ENCODE measurements around the gene PTPRQ.
A peak's percentile ranks its signal among the peaks of the same experiment; 100 is the strongest.

Gene PTPRQ

DNA sequence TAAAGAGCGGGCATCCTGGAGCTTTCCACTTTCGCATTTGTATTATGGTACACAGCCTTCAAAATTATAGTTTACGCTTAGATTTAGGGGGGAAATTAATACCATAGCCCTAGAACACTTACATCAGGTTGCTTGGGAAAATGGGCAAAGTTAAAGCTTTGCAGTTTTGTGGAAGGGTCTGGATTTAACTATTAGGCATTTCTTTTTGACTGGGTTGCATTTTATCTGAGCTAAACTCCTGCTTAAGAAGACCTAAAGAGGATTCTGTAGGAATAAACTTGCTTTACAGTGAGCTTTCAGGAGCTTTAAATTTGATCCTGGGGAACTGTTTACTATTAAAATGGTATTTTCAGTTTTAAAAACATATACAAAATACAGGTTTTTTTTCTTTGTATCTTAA, 42.8 kb upstream of the PTPRQ start:
- peak; percentile 25; the same call in 1 of the 3 replicates for ATAC-seq
- TF ChIP-seq PPARA (CRISPR knock-in tag; IDR thresholded peaks at IDR 0.05; ENCODE audit: borderline replicate concordance) (no peak), ZNF8 (CRISPR knock-in tag; IDR thresholded peaks at IDR 0.05) (no peak), ZNF70 (CRISPR knock-in tag; IDR thresholded peaks at IDR 0.05) (no peak), GLIS3 (CRISPR knock-in tag; IDR thresholded peaks at IDR 0.05) (no peak), TCF4 (CRISPR knock-in tag; IDR thresholded peaks at IDR 0.05; ENCODE audit: borderline replicate concordance) (no peak), OSR1 (CRISPR knock-in tag; IDR thresholded peaks at IDR 0.05) (no peak), ZFP30 (CRISPR knock-in tag; IDR thresholded peaks at IDR 0.05) (no peak), CREB5 (CRISPR knock-in tag; IDR thresholded peaks at IDR 0.05; ENCODE audit: low read depth) (no peak), TOX (CRISPR knock-in tag; IDR thresholded peaks at IDR 0.05; ENCODE audit: borderline replicate concordance) (no peak), ZC3H10 (CRISPR knock-in tag; IDR thresholded peaks at IDR 0.05) (no peak), ZFP3 (CRISPR knock-in tag; IDR thresholded peaks at IDR 0.05) (no peak), RARB (CRISPR knock-in tag; IDR thresholded peaks at IDR 0.05) (no peak)
- TF ChIP-seq, protein P1, sequence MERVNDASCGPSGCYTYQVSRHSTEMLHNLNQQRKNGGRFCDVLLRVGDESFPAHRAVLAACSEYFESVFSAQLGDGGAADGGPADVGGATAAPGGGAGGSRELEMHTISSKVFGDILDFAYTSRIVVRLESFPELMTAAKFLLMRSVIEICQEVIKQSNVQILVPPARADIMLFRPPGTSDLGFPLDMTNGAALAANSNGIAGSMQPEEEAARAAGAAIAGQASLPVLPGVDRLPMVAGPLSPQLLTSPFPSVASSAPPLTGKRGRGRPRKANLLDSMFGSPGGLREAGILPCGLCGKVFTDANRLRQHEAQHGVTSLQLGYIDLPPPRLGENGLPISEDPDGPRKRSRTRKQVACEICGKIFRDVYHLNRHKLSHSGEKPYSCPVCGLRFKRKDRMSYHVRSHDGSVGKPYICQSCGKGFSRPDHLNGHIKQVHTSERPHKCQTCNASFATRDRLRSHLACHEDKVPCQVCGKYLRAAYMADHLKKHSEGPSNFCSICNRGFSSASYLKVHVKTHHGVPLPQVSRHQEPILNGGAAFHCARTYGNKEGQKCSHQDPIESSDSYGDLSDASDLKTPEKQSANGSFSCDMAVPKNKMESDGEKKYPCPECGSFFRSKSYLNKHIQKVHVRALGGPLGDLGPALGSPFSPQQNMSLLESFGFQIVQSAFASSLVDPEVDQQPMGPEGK (CRISPR knock-in tag; IDR thresholded peaks at IDR 0.05; ENCODE audit: borderline replicate concordance) = no peak

- no peak for ATAC-seq
- TF ChIP-seq, protein P2, sequence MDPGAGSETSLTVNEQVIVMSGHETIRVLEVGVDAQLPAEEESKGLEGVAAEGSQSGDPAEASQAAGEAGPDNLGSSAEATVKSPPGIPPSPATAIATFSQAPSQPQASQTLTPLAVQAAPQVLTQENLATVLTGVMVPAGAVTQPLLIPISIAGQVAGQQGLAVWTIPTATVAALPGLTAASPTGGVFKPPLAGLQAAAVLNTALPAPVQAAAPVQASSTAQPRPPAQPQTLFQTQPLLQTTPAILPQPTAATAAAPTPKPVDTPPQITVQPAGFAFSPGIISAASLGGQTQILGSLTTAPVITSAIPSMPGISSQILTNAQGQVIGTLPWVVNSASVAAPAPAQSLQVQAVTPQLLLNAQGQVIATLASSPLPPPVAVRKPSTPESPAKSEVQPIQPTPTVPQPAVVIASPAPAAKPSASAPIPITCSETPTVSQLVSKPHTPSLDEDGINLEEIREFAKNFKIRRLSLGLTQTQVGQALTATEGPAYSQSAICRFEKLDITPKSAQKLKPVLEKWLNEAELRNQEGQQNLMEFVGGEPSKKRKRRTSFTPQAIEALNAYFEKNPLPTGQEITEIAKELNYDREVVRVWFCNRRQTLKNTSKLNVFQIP (CRISPR knock-in tag; IDR thresholded peaks at IDR 0.05; ENCODE audit: borderline replicate concordance, low read depth) = no peak
Observed at GRCh38 chr12:80404629-80405028, 39.4 kb upstream of the PTPRQ start.

DNA sequence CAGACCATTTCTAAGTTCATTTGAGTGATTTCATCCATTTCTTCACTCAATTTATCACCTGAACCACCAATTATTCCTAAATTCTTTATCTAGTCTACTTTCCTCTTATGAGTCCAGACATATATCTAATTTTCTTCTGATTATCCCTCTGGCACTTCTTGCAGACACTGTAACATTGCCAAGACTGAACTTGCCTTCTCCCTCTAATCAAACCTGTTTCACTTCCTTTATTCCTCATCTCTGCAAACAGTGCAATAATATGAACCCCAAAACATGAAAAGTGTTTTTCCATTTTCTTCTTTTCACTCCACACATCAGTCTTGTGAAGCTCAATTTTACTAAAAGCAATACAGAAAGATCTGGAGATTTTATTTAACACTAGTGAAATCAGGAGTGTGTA, 37.8 kb upstream of the PTPRQ start:
- no peak for ATAC-seq
- TF ChIP-seq RARB (CRISPR knock-in tag; IDR thresholded peaks at IDR 0.05) = no peak
- TF ChIP-seq ARNTL (CRISPR knock-in tag; IDR thresholded peaks at IDR 0.05; ENCODE audit: borderline replicate concordance, low read depth) = no peak
- no peak for TF ChIP-seq PPARA (CRISPR knock-in tag; IDR thresholded peaks at IDR 0.05; ENCODE audit: borderline replicate concordance)
- TF ChIP-seq TOX (CRISPR knock-in tag; IDR thresholded peaks at IDR 0.05; ENCODE audit: borderline replicate concordance) = no peak
- TF ChIP-seq SNAI2 (CRISPR knock-in tag; IDR thresholded peaks at IDR 0.05) = no peak
- TF ChIP-seq, protein P1 (CRISPR knock-in tag; IDR thresholded peaks at IDR 0.05; ENCODE audit: borderline replicate concordance) = no peak
- TF ChIP-seq CSDC2 (CRISPR knock-in tag; IDR thresholded peaks at IDR 0.05) = no peak
- TF ChIP-seq ZFP30 (CRISPR knock-in tag; IDR thresholded peaks at IDR 0.05) = no peak
- TF ChIP-seq BACH2 (CRISPR knock-in tag; IDR thresholded peaks at IDR 0.05; ENCODE audit: borderline replicate concordance) = no peak
- no peak for TF ChIP-seq ZNF565 (CRISPR knock-in tag; conservative IDR thresholded peaks at IDR 0.05; ENCODE audit: low read depth)
- no peak for TF ChIP-seq ZFP3 (CRISPR knock-in tag; IDR thresholded peaks at IDR 0.05)
- TF ChIP-seq ZNF8 (CRISPR knock-in tag; IDR thresholded peaks at IDR 0.05) = no peak
- no peak for TF ChIP-seq GLIS3 (CRISPR knock-in tag; IDR thresholded peaks at IDR 0.05)

- ATAC-seq = no peak
- TF ChIP-seq ZNF565 (CRISPR knock-in tag; conservative IDR thresholded peaks at IDR 0.05; ENCODE audit: low read depth) (no peak), TOX (CRISPR knock-in tag; IDR thresholded peaks at IDR 0.05; ENCODE audit: borderline replicate concordance) (no peak), PPARA (CRISPR knock-in tag; IDR thresholded peaks at IDR 0.05; ENCODE audit: borderline replicate concordance) (no peak), ZFP30 (CRISPR knock-in tag; IDR thresholded peaks at IDR 0.05) (no peak), ESRRG (CRISPR knock-in tag; IDR thresholded peaks at IDR 0.05) (no peak), CREB5 (CRISPR knock-in tag; IDR thresholded peaks at IDR 0.05; ENCODE audit: low read depth) (no peak), GLIS3 (CRISPR knock-in tag; IDR thresholded peaks at IDR 0.05) (no peak), SNAI2 (CRISPR knock-in tag; IDR thresholded peaks at IDR 0.05) (no peak), ZC3H10 (CRISPR knock-in tag; IDR thresholded peaks at IDR 0.05) (no peak), TCF4 (CRISPR knock-in tag; IDR thresholded peaks at IDR 0.05; ENCODE audit: borderline replicate concordance) (no peak), OSR1 (CRISPR knock-in tag; IDR thresholded peaks at IDR 0.05) (no peak), ZFP3 (CRISPR knock-in tag; IDR thresholded peaks at IDR 0.05) (no peak)
- TF ChIP-seq, protein P2 (CRISPR knock-in tag; IDR thresholded peaks at IDR 0.05; ENCODE audit: borderline replicate concordance, low read depth) = no peak
- TF ChIP-seq, protein P1 (CRISPR knock-in tag; IDR thresholded peaks at IDR 0.05; ENCODE audit: borderline replicate concordance) = no peak
- TF ChIP-seq, protein P3, sequence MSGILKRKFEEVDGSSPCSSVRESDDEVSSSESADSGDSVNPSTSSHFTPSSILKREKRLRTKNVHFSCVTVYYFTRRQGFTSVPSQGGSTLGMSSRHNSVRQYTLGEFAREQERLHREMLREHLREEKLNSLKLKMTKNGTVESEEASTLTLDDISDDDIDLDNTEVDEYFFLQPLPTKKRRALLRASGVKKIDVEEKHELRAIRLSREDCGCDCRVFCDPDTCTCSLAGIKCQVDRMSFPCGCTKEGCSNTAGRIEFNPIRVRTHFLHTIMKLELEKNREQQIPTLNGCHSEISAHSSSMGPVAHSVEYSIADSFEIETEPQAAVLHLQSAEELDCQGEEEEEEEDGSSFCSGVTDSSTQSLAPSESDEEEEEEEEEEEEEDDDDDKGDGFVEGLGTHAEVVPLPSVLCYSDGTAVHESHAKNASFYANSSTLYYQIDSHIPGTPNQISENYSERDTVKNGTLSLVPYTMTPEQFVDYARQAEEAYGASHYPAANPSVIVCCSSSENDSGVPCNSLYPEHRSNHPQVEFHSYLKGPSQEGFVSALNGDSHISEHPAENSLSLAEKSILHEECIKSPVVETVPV (CRISPR knock-in tag; IDR thresholded peaks at IDR 0.05) = no peak
Observed at GRCh38 chr12:80411787-80412186, 32.2 kb upstream of the PTPRQ start.
